GM19025 (cell line): Measurements from ENCODE around the gene LIN28A.
"Not testable (repeated sequence)": the region's sequence is repeated elsewhere in the genome, so short reads cannot be mapped to it uniquely, and the experiment has no call there.

Experiments
- ATAC-seq: cut with Tn5 transposase; IDR thresholded peaks from one replicate; pipeline ENCODE4 v1.9.1; 2021; ENCODE audit warnings: mild to moderate bottlenecking, low read depth, moderate library complexity; ENCODE audit not compliant: unreplicated experiment

LIN28A gene

GRCh38 chr1:26385063-26385462 lies 25.6 kb upstream of the LIN28A start:
- not testable (repeated sequence) for ATAC-seq

- ATAC-seq: no peak
These were observed 23.2 kb upstream of the LIN28A start for GRCh38 chr1:26387447-26387846.

GRCh38 chr1:26388791-26389445 lies 21.7 kb upstream of the LIN28A start:
- no peak for ATAC-seq

GRCh38 chr1:26389604-26390247 lies 20.9 kb upstream of the LIN28A start:
- ATAC-seq: no peak

- no peak for ATAC-seq
These were observed 19.2 kb upstream of the LIN28A start for GRCh38 chr1:26391450-26391849.

- no peak for ATAC-seq
These were observed 14.9 kb upstream of the LIN28A start for GRCh38 chr1:26395754-26396153.

GRCh38 chr1:26399034-26399433 lies 11.6 kb upstream of the LIN28A start:
- no peak for ATAC-seq

- no peak for ATAC-seq
These were observed 8.7 kb upstream of the LIN28A start for GRCh38 chr1:26401891-26402290.

GRCh38 chr1:26403656-26404055 lies 7.0 kb upstream of the LIN28A start:
- no peak for ATAC-seq

- ATAC-seq: no peak
These were observed 6.0 kb upstream of the LIN28A start for GRCh38 chr1:26404641-26405040.

- ATAC-seq: no peak
These were observed 5.2 kb upstream of the LIN28A start for GRCh38 chr1:26405281-26405915.

GRCh38 chr1:26408604-26409003 lies 2.0 kb upstream of the LIN28A start:
- ATAC-seq: no peak

GRCh38 chr1:26409191-26409807 lies 1.3 kb upstream of the LIN28A start:
- ATAC-seq: no peak

GRCh38 chr1:26411624-26412074 lies 1.0 kb downstream of the LIN28A start:
- ATAC-seq: no peak

GRCh38 chr1:26412180-26412840 lies 1.7 kb downstream of the LIN28A start:
- no peak for ATAC-seq

- ATAC-seq: no peak
These were observed 2.4 kb downstream of the LIN28A start for GRCh38 chr1:26413031-26413430.

GRCh38 chr1:26417111-26417759 lies 6.6 kb downstream of the LIN28A start:
- no peak for ATAC-seq

GRCh38 chr1:26418865-26419349 lies 8.3 kb downstream of the LIN28A start:
- ATAC-seq: no peak

- no peak for ATAC-seq
These were observed 8.9 kb downstream of the LIN28A start for GRCh38 chr1:26419494-26419893.

GRCh38 chr1:26429721-26430120 lies 19.1 kb downstream of the LIN28A start:
- no peak for ATAC-seq
